GM21381 (cell line): ENCODE data around the gene MSI2.
"Not testable (repeated sequence)": the region's sequence is repeated elsewhere in the genome, so short reads cannot be mapped to it uniquely, and the experiment has no call there.

Experiments used
- ATAC-seq: cut with Tn5 transposase; IDR thresholded peaks from one replicate; pipeline ENCODE4 v1.9.1; 2021; ENCODE audit warnings: mild to moderate bottlenecking, moderate library complexity; ENCODE audit not compliant: unreplicated experiment

Gene MSI2

DNA sequence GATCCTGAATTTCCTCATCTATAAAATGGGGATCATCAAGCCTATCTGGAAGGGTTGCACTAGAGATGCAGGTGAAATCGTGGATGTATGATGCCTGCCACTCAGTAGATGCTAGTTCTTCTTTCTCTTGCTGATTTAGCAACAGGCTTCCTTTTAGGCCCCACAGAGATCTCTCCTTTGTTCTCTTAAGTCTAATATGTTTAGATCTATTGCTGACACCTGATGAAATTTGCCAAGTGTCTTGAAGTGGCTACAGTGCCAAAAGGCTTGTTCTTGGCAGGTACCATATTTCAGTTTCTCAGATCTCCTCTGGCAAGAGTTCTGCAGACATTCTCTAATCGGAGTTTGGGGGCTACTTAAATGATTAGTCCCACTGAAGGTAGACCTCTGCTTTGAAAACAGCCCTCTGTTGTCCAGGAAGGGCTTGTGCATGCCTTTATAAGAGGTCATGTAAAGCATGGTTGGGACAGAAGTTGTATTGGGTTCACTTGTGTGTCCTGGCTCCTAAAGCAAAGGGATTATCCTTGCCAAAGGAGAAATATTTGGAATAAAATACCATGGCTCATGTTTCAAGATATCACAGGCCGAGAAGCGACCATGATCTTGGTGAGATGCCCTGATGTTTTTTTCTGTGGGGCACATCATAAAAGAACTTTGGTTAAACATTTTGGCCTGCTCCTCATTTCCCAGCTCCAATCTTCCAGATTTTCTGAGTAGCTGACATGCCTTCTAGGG, 234.0 kb downstream of the MSI2 start:
- ATAC-seq = no peak

- ATAC-seq = no peak
Measured at GRCh38 chr17:57490890-57491289, 234.6 kb downstream of the MSI2 start.

- ATAC-seq = no peak
Measured at GRCh38 chr17:57493171-57493570, 236.8 kb downstream of the MSI2 start.

GRCh38 chr17:57493625-57494024, 237.3 kb downstream of the MSI2 start:
- ATAC-seq = no peak

GRCh38 chr17:57494443-57494842, 238.1 kb downstream of the MSI2 start:
- ATAC-seq = no peak

DNA sequence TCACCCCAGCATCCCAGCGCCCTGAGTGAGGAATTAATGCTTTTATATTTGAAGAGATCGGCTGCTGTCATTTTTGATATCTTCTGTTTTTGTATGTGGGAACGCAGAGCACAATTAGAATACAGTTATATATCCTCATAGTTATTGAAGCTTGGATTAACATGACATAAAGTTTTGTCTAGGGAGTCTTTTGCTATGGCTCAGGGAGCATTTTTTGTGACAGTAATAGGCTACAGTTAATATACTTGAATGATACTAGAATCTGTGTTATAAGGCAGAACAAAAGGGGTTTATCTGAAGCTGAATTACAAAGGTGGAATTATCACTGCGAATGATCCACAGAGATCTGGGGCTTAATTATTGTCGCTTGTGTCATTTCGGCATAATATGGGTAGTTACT, 239.4 kb downstream of the MSI2 start:
- no peak for ATAC-seq

- ATAC-seq = no peak
Measured at GRCh38 chr17:57496382-57496781, 240.1 kb downstream of the MSI2 start.

DNA sequence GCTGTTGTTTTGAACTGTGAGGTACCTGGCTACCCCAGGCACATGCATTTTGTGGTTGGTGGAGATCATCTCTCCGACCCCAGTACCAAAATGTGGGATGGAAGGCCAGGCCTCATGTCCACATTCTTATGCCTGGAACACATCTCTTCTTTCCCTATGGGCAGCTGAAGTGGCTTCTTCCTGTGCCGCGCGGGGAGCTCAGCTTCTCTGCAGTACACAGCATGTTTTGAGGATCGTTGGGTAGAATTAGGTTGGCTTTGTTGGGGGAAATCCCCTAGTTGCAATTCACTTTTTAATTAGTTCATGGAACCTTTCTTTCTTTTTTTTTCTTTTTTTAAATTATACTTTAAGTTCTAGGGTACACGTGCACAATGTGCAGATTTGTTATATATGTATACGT, 242.1 kb downstream of the MSI2 start:
- ATAC-seq = no peak

GRCh38 chr17:57499221-57499620, 242.9 kb downstream of the MSI2 start:
- not testable (repeated sequence) for ATAC-seq

- no peak for ATAC-seq
Measured at GRCh38 chr17:57499648-57500049, 243.3 kb downstream of the MSI2 start.

- ATAC-seq = no peak
Measured at GRCh38 chr17:57501016-57501415, 244.7 kb downstream of the MSI2 start.

DNA sequence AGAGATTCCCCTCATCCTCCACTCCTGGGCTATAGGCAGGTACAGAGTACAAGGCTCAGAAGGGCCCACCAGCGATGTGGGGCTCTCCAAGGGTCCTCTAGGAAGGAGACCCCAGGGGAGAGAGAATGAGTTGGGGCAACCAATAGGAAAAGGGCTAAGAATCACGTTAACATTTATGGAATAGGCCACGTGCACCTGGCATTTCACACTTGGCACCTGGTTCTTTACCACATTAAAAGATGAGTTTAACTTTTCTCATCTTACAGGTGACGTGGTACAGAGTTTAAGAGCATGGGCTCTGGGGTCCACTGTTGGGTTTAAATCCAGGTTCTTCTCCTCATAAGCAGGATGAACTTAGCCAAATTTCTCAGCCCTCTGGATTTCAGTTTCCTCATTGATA, 245.7 kb downstream of the MSI2 start:
- ATAC-seq = no peak

- ATAC-seq = no peak
Measured at GRCh38 chr17:57502811-57503241, 246.5 kb downstream of the MSI2 start.

GRCh38 chr17:57504208-57504607, 247.9 kb downstream of the MSI2 start:
- ATAC-seq = no peak

DNA sequence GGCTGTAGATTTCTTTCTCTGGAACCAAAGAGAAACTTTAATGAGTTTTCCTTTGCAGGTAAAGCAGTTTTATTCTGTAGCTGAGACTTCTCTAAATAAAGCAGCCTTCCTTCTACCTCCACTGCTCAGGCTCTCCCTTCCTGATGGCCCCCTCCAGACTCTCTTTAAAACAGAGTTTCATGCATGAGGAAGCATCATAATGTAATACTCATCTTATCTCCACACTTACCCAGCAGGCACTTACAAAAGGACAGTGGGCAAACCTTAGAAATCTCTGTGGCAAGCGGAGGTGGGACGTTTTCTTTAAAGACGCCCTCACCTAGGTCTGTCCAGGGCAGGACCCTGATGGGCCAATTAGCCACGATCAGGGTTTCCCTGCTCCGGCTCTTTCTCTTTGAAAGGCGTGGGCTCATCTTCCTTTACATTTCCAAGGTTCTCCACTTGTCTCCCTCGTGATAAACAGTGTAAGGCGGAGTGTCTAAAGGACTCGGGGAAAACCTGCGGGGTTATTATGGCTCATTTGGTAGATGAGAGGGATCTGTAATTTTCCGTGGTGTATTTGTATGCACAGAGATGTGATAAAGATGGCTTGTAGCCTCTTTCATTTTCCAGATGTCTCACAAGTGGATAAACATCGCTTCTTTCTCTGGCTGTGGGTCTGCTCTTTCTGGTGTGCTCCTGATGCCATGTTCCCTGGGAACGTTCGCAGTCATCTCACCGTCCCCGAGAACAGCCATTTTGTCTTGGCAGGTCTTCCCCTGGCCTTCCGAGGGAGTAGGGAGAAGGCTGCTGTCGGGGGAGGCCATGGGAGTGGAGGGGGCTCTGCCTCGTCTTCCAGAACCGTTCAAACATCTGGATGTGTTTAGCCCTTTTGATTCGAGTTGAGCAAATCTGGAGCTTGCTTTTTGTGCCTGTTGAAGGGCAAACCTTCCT, 249.8 kb downstream of the MSI2 start:
- ATAC-seq = no peak

DNA sequence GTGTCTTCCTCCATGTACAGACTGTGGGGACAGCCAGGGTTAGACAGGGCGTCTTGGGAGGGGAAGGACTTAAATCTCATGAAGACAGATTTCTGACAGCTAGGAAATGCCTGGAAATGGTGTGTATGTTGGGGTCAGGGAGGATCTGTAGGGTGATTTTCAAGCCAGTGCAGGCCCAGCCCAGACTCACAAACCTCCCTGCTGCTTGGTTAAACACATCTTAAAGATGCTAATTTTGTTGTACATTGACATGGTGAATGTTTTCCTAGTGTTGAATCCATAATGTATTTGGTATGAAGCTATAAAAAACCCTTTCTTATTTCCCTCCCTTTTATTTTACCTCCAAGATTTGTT, 250.4 kb downstream of the MSI2 start:
- ATAC-seq = no peak

GRCh38 chr17:57507828-57508227, 251.5 kb downstream of the MSI2 start:
- no peak for ATAC-seq

GRCh38 chr17:57508671-57509070, 252.3 kb downstream of the MSI2 start:
- no peak for ATAC-seq

- ATAC-seq = no peak
Measured at GRCh38 chr17:57511475-57512123, 255.3 kb downstream of the MSI2 start.

DNA sequence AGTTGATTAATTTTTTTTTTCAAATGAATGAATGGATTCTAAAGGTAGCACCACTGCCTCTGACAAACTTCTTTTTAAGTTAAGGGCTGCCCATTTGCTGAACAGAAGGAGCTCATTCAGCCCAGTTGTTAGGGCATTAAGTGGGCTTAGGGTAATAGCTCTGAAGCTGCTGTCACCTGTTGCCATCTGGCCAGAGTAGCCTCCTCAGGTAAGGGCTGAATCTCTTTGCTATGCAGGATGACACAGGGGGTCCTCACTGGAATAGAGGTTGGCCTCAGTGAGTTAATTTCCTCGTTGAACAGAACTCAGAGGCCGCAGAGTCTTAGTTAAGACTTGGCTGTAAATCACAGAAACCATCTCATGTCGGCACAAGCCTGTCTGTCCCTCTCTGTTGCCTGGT, 255.9 kb downstream of the MSI2 start:
- ATAC-seq = no peak

DNA sequence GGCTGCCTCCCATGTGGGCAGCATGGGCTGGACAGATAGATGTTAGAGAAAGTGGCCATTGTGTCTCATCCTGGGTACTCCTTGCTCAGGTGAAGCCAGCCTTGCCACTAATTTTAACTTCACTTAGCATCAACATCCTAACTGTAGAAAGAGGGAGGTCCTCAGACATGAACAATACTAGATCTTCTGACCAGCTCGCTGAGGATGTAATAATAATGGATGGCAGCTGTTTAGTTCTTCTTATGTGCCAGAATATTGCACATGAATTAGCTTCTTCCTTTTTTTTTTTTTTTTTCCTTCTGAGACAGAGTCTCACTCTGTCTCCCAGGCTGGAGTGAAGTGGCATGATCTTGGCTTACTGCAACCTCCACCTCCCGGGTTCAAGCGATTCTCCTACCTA, 256.4 kb downstream of the MSI2 start:
- no peak for ATAC-seq

DNA sequence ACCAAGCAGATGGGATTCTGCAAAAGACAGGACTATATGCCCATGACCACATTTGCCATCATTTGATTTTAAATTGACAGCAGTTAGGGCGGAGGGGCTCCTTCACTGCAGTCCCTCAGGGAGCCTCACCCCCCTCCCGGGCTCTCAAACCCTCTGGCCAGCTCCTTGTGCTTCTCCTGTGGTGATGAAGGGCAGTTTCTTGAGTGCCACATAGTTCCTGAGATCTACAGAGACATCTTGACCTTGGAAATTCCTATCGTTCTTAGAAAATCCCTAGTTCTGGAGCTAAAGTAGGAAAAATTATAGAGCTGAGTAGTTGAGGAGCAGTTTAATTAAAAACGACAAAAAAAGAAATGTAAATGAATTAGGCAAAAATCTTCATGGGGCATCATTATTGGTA, 257.2 kb downstream of the MSI2 start:
- no peak for ATAC-seq
